Pancreas (tissue), 10 donors: Measurements from ENCODE around the gene NOM1. TPM values are rescaled to one million over a fixed set of nuclear protein-coding genes. Genes with fewer than 3 reads are reported as not detected.
A peak's percentile ranks its signal among the peaks of the same experiment; 100 is the strongest.

Experiments
- ATAC-seq, 4 donors: fragments of 200-7000 bp; cut with Tn5 transposase; one replicate each; pipeline versions ENCODE4 v1.8.0 to v1.9.1; 2020; ENCODE audit warnings: mild to moderate bottlenecking in 4 of 4, moderate library complexity in 4 of 4
- DNase-seq, 6 donors: peaks; one replicate each; pipeline ENCODE4 v3.0.0-alpha.2; 2020
- FAIRE-seq: peaks from 2 replicates; lab custom pipeline; 2012; peaks lifted over from hg19 to GRCh38; lab: Jason Lieb, UNC
- H3K27ac ChIP-seq, 4 donors: fragments of 200-600 bp; sonication (generic); 1 replicate in 3 of 4; 2 replicates in 1 of 4; pipeline versions ENCODE4 v1.5.0 to v1.8.0; 2020
- H3K27me3 ChIP-seq, 4 donors: fragments of 200-600 bp; one replicate each; pipeline ENCODE4 v1.8.0; 2021
- H3K36me3 ChIP-seq, 3 donors: fragments of 200-600 bp; sonication (generic) in 1 of 3; one replicate each; pipeline versions ENCODE4 v1.5.0 to v1.8.0; 2020 to 2021
- H3K4me1 ChIP-seq, 3 donors: fragments of 200-600 bp; one replicate each; pipeline ENCODE4 v1.8.0; 2021
- H3K4me3 ChIP-seq, 4 donors: fragments of 200-600 bp; sonication (generic) in 2 of 4; one replicate each; pipeline versions ENCODE4 v1.5.0 to v1.8.0; 2020 to 2021
- H3K9me3 ChIP-seq, 4 donors: fragments of 200-600 bp; one replicate each; pipeline ENCODE4 v1.8.0; 2021
- WGBS, 2 donors: extraction: QIAGEN DNeasy Blood & Tissue Kit; methylation state at CpG; one replicate each; pipeline ENCODE4 v1.1.7; 2013; 5-methylcytosine and 5-hydroxymethylcytosine counted together
- intact Hi-C, 3 donors: fragments of 100-400 bp; cut with DNase I; formaldehyde crosslinking; loops; one replicate each; pipeline versions ENCODE4 v1.11.1 to v1.14.2; 2022
- polyA plus RNA-seq, 2 donors: library from polyadenylated mRNA; stranded (reverse); fragments of 200-250 nt; gene quantifications; one replicate each; pipeline ENCODE4 v1.2.3, GENCODE V29; 2013
- total RNA-seq, 6 donors: library from RNA; stranded (reverse); fragmentation: NEBNext Ultra II Directional in 4 of 6; extraction: Animal tissue kit (Norgen Biotek cat#: 25700) in 4 of 6; gene quantifications; one replicate each; pipeline versions ENCODE4 v1.2.1 to v1.2.4, GENCODE V29; 2021 to 2023
- TF ChIP-seq, protein P1 (sequence below), 4 donors: fragments of 200-600 bp; sonication (generic) in 3 of 4; IDR thresholded peaks; one replicate each; pipeline versions ENCODE4 v1.5.0 to v1.8.0; 2021; ENCODE audit warnings: antibody characterized with exemption in 4 of 4
- donor health status: healthy with polysubstance abuse.
- donor health status: DM: no; HTN: no; CAD: no; lungs with moderate emphysema.
- donor health status: DM: no; HTN: no; CAD: no.
- donor health status: control.
- donor health status: control.
- donor health status: Bipolar disorder and iron deficiency.
- donor health status: DM: yes; HTN: yes; CAD: no.
- donor health status: DM: no; HTN: no; CAD: no.
- donor health status: DM: no; HTN: no; CAD: no.
- donor health status: DM: yes; HTN: yes; CAD: no.

Gene NOM1
- total and polyA plus RNA-seq, 8 donors, result 7.2 to 12.9 (median 8.7) TPM

DNA sequence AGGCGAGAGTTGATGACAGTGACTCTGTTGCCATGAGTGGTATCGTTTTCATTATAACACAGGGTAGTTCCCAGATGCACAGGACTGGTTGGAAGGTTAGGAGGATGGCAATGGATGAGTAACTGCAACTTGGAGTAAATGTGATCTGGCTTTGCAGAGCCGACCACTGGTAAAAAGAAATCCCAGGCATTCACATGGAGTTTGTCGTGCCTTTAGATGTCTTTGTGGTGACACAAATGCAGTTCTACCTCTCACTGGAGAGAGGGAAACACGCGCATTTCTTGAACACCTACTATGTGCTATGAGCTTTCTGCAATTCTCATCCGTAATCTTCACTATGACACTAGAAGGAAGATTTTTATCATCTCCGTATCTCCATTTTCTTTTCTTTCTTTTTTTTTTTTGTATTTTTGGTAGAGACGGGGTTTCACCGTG lies 62.6 kb downstream of the NOM1 start:
- ATAC-seq (no peak), DNase-seq (no peak), FAIRE-seq (no peak)
- Histone ChIP-seq H3K9me3 (no peaks in the 10 kb centered on the region), H3K27ac (peak overlapping the region in 1 of 4 donors; percentile 27), H3K27me3 (no peaks in the 10 kb centered on the region), H3K4me3 (peak overlapping the region in 1 of 4 donors; percentile 86), H3K36me3 (no peaks in the 10 kb centered on the region), H3K4me1 (peaks cover 0 to 18% (median 0%) of the 10 kb centered on the region in 3 donors)
- TF ChIP-seq, protein P1, sequence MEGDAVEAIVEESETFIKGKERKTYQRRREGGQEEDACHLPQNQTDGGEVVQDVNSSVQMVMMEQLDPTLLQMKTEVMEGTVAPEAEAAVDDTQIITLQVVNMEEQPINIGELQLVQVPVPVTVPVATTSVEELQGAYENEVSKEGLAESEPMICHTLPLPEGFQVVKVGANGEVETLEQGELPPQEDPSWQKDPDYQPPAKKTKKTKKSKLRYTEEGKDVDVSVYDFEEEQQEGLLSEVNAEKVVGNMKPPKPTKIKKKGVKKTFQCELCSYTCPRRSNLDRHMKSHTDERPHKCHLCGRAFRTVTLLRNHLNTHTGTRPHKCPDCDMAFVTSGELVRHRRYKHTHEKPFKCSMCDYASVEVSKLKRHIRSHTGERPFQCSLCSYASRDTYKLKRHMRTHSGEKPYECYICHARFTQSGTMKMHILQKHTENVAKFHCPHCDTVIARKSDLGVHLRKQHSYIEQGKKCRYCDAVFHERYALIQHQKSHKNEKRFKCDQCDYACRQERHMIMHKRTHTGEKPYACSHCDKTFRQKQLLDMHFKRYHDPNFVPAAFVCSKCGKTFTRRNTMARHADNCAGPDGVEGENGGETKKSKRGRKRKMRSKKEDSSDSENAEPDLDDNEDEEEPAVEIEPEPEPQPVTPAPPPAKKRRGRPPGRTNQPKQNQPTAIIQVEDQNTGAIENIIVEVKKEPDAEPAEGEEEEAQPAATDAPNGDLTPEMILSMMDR (IDR thresholded peaks at IDR 0.05), result no peak
- intact Hi-C loops, result loop anchor here in 1 of 3 donors (10.0 kb wide), 1 partner anchor 123 kb away; the partner anchor contains the start of gene UBE3C
- WGBS, 2 donors, result 61 to 64% methylated on average over 10 of the region's 10 CpGs

DNA sequence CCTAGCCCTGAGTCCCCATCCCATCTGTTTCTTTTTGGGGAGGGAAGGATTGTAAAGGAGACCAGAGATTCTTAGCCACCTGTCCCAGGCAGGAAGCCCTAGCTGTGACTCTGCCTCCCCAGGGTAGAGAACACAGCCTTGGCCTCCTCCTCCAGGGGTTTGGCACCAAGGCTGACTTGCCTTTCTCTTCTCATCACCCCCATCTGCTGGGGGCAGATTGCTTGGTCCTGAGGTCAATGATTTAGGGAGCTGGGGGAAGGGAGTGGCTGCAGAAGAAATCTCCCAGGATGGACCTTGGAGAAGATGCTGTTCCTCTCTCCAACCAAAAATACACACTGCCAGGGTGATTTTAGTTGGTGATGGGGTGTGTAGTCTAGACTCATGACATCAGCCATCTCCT lies 63.6 kb downstream of the NOM1 start:
- peaks cover 0 to 15% (median 0%) of the 10 kb centered on the region in 3 donors for H3K4me1 ChIP-seq
- intact Hi-C loops, result loop anchor here in 1 of 3 donors (10.0 kb wide), 1 partner anchor 122 kb away; the partner anchor contains the start of gene UBE3C
- H3K27me3 ChIP-seq, result no peaks in the 10 kb centered on the region
- no peak for ATAC-seq
- H3K4me3 ChIP-seq, result no peak overlapping the region
- H3K36me3 ChIP-seq, result no peaks in the 10 kb centered on the region
- no peak overlapping the region for H3K27ac ChIP-seq
- H3K9me3 ChIP-seq, result no peaks in the 10 kb centered on the region
- TF ChIP-seq, protein P1 (IDR thresholded peaks at IDR 0.05), result no peak
- DNase-seq, result no peak
- FAIRE-seq, result no peak

DNA sequence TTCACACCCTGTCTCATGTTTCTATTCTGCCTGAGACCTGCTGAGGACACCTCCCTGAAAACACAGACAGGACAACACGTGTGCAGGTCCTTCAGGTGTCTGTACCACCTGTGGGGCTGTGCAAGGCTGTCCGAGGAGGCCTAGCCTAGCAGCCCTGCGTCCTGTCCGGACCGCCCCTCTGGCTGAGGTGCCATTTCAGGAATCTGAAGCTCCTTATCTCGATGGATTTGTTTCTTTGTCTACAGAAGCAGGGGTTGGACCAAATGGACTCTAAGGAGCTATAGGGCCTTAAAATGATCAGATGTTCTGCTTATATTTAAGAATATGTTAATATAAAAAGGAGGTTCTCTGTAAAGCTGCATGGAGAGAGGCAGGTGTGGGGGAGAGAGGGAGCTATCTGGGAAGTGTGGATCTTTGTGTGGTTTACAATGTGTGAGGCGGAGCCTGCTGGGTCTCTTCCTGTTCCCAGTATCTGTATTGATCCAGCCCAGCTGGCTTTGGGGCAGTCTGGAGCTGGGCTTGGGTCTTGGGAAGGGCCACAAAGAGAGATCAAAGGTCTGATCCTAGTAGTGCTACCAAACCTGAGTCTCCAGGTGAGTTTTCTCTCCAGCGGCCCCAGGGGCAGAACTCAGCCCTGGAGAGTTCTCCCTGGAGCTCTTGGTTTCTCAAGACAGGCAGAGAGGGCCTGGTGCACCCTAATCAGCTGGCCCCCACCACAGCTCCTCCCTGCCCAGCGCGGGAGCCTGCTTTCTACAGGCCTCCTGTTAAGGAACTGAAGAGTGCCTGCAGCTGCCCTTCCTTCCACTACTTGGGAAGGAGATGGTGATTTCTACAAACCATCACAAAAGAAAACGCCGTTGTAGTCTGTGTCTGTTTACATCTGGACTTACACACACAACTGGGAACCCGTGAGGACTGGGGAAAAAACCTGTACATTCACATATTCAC lies 64.4 kb downstream of the NOM1 start:
- Histone ChIP-seq H3K4me1 (peaks cover 0 to 13% (median 0%) of the 10 kb centered on the region in 3 donors), H3K36me3 (no peaks in the 10 kb centered on the region), H3K9me3 (no peaks in the 10 kb centered on the region), H3K27ac (peak overlapping the region in 2 of 4 donors; percentile 30 to 38), H3K27me3 (no peaks in the 10 kb centered on the region), H3K4me3 (no peak overlapping the region)
- FAIRE-seq (no peak), DNase-seq (no peak), ATAC-seq (no peak)
- WGBS, 2 donors, result 27 to 43% methylated on average over 13 of the region's 13 CpGs
- TF ChIP-seq, protein P1 (IDR thresholded peaks at IDR 0.05), result no peak
- intact Hi-C loops, result loop anchor here in 1 of 3 donors (10.0 kb wide), 1 partner anchor 121 kb away; the partner anchor contains the start of gene UBE3C

DNA sequence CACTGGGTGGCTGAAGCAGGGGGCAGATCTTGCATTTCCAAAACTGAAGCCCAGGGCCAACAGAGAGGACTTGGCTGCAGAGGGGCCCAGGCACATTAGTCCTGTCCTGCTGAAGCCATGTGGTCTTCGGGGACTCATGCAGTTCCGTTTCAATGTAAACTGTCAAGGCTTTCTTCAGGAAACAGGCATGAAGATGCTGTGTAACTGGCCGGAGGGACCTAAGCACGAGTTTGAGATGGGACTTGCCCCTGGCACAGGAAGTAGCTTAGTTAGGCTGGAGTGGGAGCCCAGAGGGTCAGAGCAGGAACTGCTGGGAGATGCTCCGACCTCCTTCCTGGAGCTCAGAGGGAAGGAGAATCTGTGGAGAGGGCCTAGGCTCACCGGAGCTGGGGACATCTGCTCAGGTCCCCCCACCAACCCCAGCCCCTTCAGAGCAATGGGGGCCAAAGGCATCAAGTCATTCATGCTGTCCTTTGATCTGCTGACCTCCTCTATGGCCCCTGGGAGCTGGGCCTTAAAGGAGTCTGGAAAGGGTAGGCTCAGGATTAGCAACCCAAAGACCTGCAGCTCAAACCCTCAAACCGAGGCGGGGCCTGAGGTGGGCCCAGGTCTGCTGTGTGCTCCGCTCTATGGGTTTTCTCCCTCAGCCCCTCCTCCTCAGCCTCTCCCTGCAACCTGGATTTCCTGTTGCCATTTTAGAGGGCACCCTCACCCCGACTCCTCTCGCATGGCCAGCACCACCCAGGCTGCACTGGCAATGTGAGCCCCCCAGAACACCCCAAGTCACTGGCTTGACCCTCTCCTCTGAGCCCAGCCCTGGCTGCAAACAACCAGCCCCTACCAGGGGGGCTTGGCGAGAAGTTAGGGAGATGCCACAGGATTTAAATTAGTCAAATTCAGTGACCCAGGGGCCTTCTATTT lies 65.4 kb downstream of the NOM1 start:
- peaks cover 0 to 4% (median 0%) of the 10 kb centered on the region in 4 donors for H3K27me3 ChIP-seq
- intact Hi-C loops, result loop anchor here in 1 of 3 donors (10.0 kb wide), 1 partner anchor 120 kb away; the partner anchor contains the start of gene UBE3C
- DNase-seq, result peak in 2 of 6 donors; percentile 8 to 39

More for the DNA sequence above, 65.4 kb downstream of the NOM1 start:
- 76 to 78% methylated on average over 12 of the region's 12 CpGs for WGBS, 2 donors
- Histone ChIP-seq H3K27ac (no peak overlapping the region), H3K36me3 (no peaks in the 10 kb centered on the region), H3K9me3 (no peaks in the 10 kb centered on the region), H3K4me1 (peaks cover 0 to 13% (median 0%) of the 10 kb centered on the region in 3 donors), H3K4me3 (no peak overlapping the region)
- TF ChIP-seq, protein P1 (IDR thresholded peaks at IDR 0.05), result no peak
- no peak for FAIRE-seq
- no peak for ATAC-seq
